SK-N-SH (cell line): ENCODE measurements around the gene PCNX4.

ENCODE experiments used
- ELF1 ChIP-seq: IDR thresholded peaks from 2 replicates; pipeline ENCODE4 v1.4.0; 2012
- EP300 ChIP-seq, 2 experiments: IDR thresholded peaks; 2 replicates each; pipeline versions ENCODE4 v1.4.0 to v1.6.1; 2012; ENCODE audit warnings: borderline replicate concordance in 1 of 2, low read depth in 1 of 2, low read length in 1 of 2
- FOXM1 ChIP-seq: IDR thresholded peaks from 2 replicates; pipeline ENCODE4 v1.4.0; 2012; ENCODE audit warnings: low read depth, mild to moderate bottlenecking
- GABPA ChIP-seq: IDR thresholded peaks from 2 replicates; pipeline ENCODE4 v1.4.0; 2012; ENCODE audit warnings: low read depth, mild to moderate bottlenecking
- POLR2AphosphoS5 ChIP-seq: IDR thresholded peaks from 2 replicates; pipeline ENCODE4 v1.6.1; 2012; ENCODE audit warnings: low read depth, low read length
- RAD21 ChIP-seq: IDR thresholded peaks from 2 replicates; pipeline ENCODE4 v1.6.1; 2012; ENCODE audit warnings: mild to moderate bottlenecking, low read length
- TF ChIP-seq, protein P1 (sequence below): fragments of 200-600 bp; sonication (generic); IDR thresholded peaks from 2 replicates; pipeline ENCODE4 v1.6.1; 2017; ENCODE audit warnings: antibody characterized with exemption, mild to moderate bottlenecking, moderate library complexity
- TF ChIP-seq, protein P2 (sequence below): IDR thresholded peaks from 2 replicates; pipeline ENCODE4 v1.4.0; 2012; ENCODE audit warnings: low read depth, borderline replicate concordance

DNA sequence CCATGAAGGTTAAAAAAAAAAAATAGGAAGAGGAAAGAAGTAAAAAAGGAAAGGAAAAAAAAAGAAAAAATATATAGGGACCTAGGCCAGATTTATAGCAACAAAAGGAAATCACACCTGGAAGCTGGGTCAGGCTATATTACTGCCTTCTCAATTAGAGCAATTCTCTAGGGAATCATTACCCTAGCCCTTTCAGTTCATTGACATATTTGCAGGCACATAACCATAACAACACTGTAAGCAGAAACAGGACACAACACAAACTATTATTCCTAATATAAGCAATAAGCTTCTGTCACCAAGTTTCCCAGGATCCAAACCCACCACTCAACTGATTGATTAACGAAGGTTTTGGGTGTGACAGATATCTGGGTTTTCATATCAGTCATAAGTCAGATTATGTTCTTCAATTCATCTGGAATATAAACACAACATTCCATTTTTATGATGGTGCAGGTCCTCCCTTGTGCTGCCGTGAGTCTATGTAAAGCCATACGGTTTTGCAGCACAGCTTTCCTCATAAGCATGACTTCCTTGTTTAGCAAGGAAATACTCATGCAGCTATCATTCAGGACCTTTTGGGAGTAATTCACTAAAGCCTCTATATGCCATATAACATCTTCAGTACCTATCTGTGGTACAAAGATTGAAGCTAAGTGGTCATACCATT lies 4.2 kb downstream of the PCNX4 start:
- TF ChIP-seq, protein P1, sequence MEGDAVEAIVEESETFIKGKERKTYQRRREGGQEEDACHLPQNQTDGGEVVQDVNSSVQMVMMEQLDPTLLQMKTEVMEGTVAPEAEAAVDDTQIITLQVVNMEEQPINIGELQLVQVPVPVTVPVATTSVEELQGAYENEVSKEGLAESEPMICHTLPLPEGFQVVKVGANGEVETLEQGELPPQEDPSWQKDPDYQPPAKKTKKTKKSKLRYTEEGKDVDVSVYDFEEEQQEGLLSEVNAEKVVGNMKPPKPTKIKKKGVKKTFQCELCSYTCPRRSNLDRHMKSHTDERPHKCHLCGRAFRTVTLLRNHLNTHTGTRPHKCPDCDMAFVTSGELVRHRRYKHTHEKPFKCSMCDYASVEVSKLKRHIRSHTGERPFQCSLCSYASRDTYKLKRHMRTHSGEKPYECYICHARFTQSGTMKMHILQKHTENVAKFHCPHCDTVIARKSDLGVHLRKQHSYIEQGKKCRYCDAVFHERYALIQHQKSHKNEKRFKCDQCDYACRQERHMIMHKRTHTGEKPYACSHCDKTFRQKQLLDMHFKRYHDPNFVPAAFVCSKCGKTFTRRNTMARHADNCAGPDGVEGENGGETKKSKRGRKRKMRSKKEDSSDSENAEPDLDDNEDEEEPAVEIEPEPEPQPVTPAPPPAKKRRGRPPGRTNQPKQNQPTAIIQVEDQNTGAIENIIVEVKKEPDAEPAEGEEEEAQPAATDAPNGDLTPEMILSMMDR = no peak
- no peak for TF ChIP-seq EP300 (IDR thresholded peaks at IDR 0.05; ENCODE audit: borderline replicate concordance in 1 of 2, low read depth in 1 of 2, low read length in 1 of 2)
- TF ChIP-seq POLR2AphosphoS5 = no peak
- TF ChIP-seq, protein P2, sequence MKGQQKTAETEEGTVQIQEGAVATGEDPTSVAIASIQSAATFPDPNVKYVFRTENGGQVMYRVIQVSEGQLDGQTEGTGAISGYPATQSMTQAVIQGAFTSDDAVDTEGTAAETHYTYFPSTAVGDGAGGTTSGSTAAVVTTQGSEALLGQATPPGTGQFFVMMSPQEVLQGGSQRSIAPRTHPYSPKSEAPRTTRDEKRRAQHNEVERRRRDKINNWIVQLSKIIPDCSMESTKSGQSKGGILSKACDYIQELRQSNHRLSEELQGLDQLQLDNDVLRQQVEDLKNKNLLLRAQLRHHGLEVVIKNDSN = no peak
- no peak for TF ChIP-seq FOXM1
- TF ChIP-seq RAD21 = no peak
- no peak for TF ChIP-seq ELF1
- no peak for TF ChIP-seq GABPA
